Fibroblast of lung (primary cell): Measurements from ENCODE around the gene TMEM82.

Source experiments
- EZH2 ChIP-seq: IDR thresholded peaks from 2 replicates; pipeline ENCODE4 v1.5.1; 2012; ENCODE audit warnings: low read length, control low read depth, mild to moderate bottlenecking; ENCODE audit errors: missing control alignments
- TF ChIP-seq, protein P1 (sequence below), 2 donors: IDR thresholded peaks in 1 of 2; conservative IDR thresholded peaks in 1 of 2; 1 replicate in 1 of 2; 2 replicates in 1 of 2; pipeline ENCODE4 v1.5.1; 2011 to 2012; ENCODE audit warnings: low read length in 2 of 2, control low read depth in 1 of 2, inconsistent platforms in 1 of 2, low read depth in 1 of 2, mild to moderate bottlenecking in 1 of 2

DNA sequence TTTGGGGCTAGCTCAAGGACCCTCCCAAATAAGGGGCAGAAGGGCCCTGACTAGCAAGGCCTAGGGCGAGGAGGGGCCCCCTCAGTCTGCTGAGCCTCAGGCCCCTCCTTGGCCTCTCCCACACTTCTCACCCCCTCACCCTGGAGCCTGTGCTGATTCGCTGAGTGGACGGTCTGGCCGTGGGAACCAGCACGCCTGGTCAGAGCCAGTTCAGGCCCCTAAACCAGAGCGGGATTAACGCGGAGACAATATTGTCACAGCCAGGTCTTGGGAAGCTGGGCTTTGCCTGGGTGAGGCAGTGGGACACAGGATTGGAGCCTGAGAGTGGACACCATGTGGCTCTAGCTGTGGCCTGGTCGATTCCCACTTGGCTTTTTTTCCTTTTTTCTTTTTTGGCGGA, 11.5 kb downstream of the TMEM82 start:
- TF ChIP-seq, protein P1, sequence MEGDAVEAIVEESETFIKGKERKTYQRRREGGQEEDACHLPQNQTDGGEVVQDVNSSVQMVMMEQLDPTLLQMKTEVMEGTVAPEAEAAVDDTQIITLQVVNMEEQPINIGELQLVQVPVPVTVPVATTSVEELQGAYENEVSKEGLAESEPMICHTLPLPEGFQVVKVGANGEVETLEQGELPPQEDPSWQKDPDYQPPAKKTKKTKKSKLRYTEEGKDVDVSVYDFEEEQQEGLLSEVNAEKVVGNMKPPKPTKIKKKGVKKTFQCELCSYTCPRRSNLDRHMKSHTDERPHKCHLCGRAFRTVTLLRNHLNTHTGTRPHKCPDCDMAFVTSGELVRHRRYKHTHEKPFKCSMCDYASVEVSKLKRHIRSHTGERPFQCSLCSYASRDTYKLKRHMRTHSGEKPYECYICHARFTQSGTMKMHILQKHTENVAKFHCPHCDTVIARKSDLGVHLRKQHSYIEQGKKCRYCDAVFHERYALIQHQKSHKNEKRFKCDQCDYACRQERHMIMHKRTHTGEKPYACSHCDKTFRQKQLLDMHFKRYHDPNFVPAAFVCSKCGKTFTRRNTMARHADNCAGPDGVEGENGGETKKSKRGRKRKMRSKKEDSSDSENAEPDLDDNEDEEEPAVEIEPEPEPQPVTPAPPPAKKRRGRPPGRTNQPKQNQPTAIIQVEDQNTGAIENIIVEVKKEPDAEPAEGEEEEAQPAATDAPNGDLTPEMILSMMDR (conservative IDR thresholded peaks at IDR 0.05 in 1 of 2, IDR thresholded peaks at IDR 0.05 in 1 of 2; ENCODE audit: low read depth in 1 of 2, low read length in 2 of 2) = no peak
- no peak for TF ChIP-seq EZH2
